HepG2 (cell line): ENCODE measurements around the gene IGDCC3. TPM values are rescaled to one million over a fixed set of nuclear protein-coding genes. Genes with fewer than 3 reads are reported as not detected.
A peak's percentile ranks its signal among the peaks of the same experiment; 100 is the strongest.

Experiments
- CBFB ChIP-seq: sonication (generic); formaldehyde crosslinking; IDR thresholded peaks from 2 replicates; pipeline ENCODE4 v1.4.0; 2020; ENCODE audit warnings: missing genetic modification reagents
- HIC2 ChIP-seq: sonication (generic); formaldehyde crosslinking; IDR thresholded peaks from 2 replicates; pipeline ENCODE4 v1.9.0; 2022; ENCODE audit warnings: low read depth, missing genetic modification reagents
- MAFG ChIP-seq: sonication (generic); formaldehyde crosslinking; IDR thresholded peaks from 2 replicates; pipeline ENCODE4 v1.5.1; 2020; ENCODE audit warnings: mild to moderate bottlenecking, missing genetic modification reagents
- PRDM10 ChIP-seq: sonication (generic); formaldehyde crosslinking; IDR thresholded peaks from 2 replicates; pipeline ENCODE4 v1.4.0; 2020; ENCODE audit warnings: low read depth, missing genetic modification reagents
- PRDM15 ChIP-seq: sonication (generic); formaldehyde crosslinking; IDR thresholded peaks from 2 replicates; pipeline ENCODE4 v1.4.0; 2020; ENCODE audit warnings: missing genetic modification reagents
- SIN3B ChIP-seq: fragments of 150-350 bp; IDR thresholded peaks from 2 replicates; pipeline ENCODE4 v1.6.1; 2014; ENCODE audit warnings: low read length
- TFDP2 ChIP-seq: sonication (generic); formaldehyde crosslinking; IDR thresholded peaks from 2 replicates; pipeline ENCODE4 v1.4.0; 2020; ENCODE audit warnings: missing genetic modification reagents
- THRA ChIP-seq: sonication (generic); formaldehyde crosslinking; IDR thresholded peaks from 2 replicates; pipeline ENCODE4 v1.4.0; 2020; ENCODE audit warnings: missing genetic modification reagents, borderline replicate concordance
- ZBTB4 ChIP-seq: sonication (generic); formaldehyde crosslinking; IDR thresholded peaks from 2 replicates; pipeline ENCODE4 v1.4.0; 2020; ENCODE audit warnings: missing genetic modification reagents, mild to moderate bottlenecking, borderline replicate concordance
- ZNF746 ChIP-seq: sonication (generic); formaldehyde crosslinking; IDR thresholded peaks from 2 replicates; pipeline ENCODE4 v1.8.0; 2022; ENCODE audit warnings: mild to moderate bottlenecking, missing genetic modification reagents
- ZSCAN20 ChIP-seq: sonication (generic); formaldehyde crosslinking; IDR thresholded peaks from 2 replicates; pipeline ENCODE4 v1.4.0; 2020; ENCODE audit warnings: missing genetic modification reagents, mild to moderate bottlenecking, borderline replicate concordance
- polyA plus RNA-seq, 8 experiments: library from polyadenylated mRNA; depleted of rRNA in 3 of 8; stranded (reverse) in 7 of 8; unstranded in 1 of 8; fragments of >200 nt; fragmentation: Illumina TruSeq in 4 of 8; extraction: Trizol in 4 of 8; gene quantifications; 2 replicates each; pipeline versions ENCODE4 v1.2.1 to v1.2.3, GENCODE V29; 2011 to 2016; ENCODE audit warnings: low read depth in 4 of 8, missing spikeins in 1 of 8, mixed read lengths in 1 of 8; ENCODE audit not compliant: insufficient read depth in 1 of 8
- total RNA-seq, 5 experiments: library from RNA; depleted of rRNA; stranded (reverse); fragments of >200 nt; fragmentation: Illumina TruSeq; extraction: Trizol; gene quantifications; 2 replicates each; pipeline ENCODE4 v1.2.3, GENCODE V29; 2016; ENCODE audit warnings: low read depth in 1 of 5

Gene IGDCC3
- total and polyA plus RNA-seq, 2 of the 13 experiments (the other 11 are each of a cell fraction or from before 2014, with no cell fraction given) = 30.1 to 51.8 TPM

GRCh38 chr15:65304381-65305149 lies 73.2 kb downstream of the IGDCC3 start, which contains the start of gene RNU5B-1 (continued):
- TF ChIP-seq PRDM15 (peak; percentile 58; the same call in 1 of the 2 replicates), ZBTB4 (no peak), SIN3B (no peak), ZSCAN20 (CRISPR knock-in tag) (no peak), ZNF746 (CRISPR knock-in tag) (no peak), PRDM10 (0 out of 2 replicates have a peak, but pooled peaks have one; percentile 44), THRA (peak; percentile 77), CBFB (CRISPR knock-in tag) (peak; percentile 62), MAFG (CRISPR knock-in tag) (no peak), HIC2 (no peak), TFDP2 (CRISPR knock-in tag) (peak; percentile 66)
